Uterus (tissue), 2 donors: ENCODE measurements around the gene PCDHB1.

Experiments used
- POLR2A ChIP-seq, 2 donors: fragments of 450-650 bp; IDR thresholded peaks; one replicate each; pipeline ENCODE4 v1.6.1; 2016; ENCODE audit warnings: antibody characterized with exemption in 2 of 2, mild to moderate bottlenecking in 1 of 2, moderate library complexity in 1 of 2
- TF ChIP-seq, protein P1 (sequence below), 4 experiments: fragments of 200-600 bp in 2 of 4; fragments of 450-650 bp in 2 of 4; sonication (generic) in 2 of 4; IDR thresholded peaks; one replicate each; pipeline ENCODE4 v1.5.1; 2016 to 2019; ENCODE audit warnings: antibody characterized with exemption in 4 of 4, mild to moderate bottlenecking in 2 of 4, moderate library complexity in 1 of 4

DNA sequence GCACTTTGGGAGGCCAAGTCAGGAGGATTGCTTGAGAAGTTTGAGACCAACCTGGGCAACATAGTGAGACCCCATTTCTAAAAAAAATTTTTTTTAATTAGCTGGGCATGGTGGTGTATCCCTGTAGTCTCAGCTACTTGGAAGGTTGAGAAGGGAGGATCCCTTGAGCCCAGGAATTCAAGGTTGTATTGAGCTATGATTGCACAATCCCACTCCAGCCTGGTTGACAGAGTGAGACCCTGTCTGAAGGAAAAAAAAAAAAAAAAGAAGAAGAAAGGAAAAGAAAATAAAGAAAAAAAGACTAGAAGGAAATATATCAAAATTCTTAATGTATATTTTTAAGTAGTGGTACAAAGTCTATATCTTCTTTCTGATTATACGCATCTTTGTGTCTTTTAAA is 28.8 kb upstream of the PCDHB1 start:
- TF ChIP-seq POLR2A (IDR thresholded peaks at IDR 0.05) = no peak
- TF ChIP-seq, protein P1, sequence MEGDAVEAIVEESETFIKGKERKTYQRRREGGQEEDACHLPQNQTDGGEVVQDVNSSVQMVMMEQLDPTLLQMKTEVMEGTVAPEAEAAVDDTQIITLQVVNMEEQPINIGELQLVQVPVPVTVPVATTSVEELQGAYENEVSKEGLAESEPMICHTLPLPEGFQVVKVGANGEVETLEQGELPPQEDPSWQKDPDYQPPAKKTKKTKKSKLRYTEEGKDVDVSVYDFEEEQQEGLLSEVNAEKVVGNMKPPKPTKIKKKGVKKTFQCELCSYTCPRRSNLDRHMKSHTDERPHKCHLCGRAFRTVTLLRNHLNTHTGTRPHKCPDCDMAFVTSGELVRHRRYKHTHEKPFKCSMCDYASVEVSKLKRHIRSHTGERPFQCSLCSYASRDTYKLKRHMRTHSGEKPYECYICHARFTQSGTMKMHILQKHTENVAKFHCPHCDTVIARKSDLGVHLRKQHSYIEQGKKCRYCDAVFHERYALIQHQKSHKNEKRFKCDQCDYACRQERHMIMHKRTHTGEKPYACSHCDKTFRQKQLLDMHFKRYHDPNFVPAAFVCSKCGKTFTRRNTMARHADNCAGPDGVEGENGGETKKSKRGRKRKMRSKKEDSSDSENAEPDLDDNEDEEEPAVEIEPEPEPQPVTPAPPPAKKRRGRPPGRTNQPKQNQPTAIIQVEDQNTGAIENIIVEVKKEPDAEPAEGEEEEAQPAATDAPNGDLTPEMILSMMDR (IDR thresholded peaks at IDR 0.05) = no peak
